SK-N-SH (cell line): ENCODE results near the gene GFPT2. TPM values are rescaled to one million over a fixed set of nuclear protein-coding genes. Genes with fewer than 3 reads are reported as not detected.

ENCODE experiments used
- CTCF ChIA-PET: fragments of 300-600, 350-600 bp; formaldehyde crosslinking; extraction: SDS; loops from one replicate; lab custom pipeline; 2021; lab: Yijun Ruan, JAX
- POLR2A ChIA-PET: fragments of 350-600 bp; sonication (Branson Sonifier 250); formaldehyde crosslinking; extraction: SDS; loops from one replicate; lab custom pipeline; 2020; ENCODE audit warnings: antibody characterized with exemption, inconsistent platforms; lab: Yijun Ruan, JAX
- DNase-seq: peaks from one replicate; pipeline ENCODE4 v3.0.0; 2012
- H2AFZ ChIP-seq: fragments of 200-600 bp; sonication (generic); 2 replicates; pipeline ENCODE4 v1.8.1; 2016; ENCODE audit warnings: antibody characterized with exemption, mild to moderate bottlenecking, low read depth
- H3F3A ChIP-seq: fragments of 200-600 bp; sonication (generic); replicated peaks from 2 replicates; pipeline ENCODE3; 2016; ENCODE audit warnings: antibody characterized with exemption, mild to moderate bottlenecking; ENCODE audit not compliant: insufficient read depth
- H3K27ac ChIP-seq, 2 experiments: fragments of 200-500 bp in 1 of 2; fragments of 200-600 bp in 1 of 2; sonication (Bioruptor generic) in 1 of 2; sonication (generic), shearing (Covaris generic) in 1 of 2; 2 replicates each; pipeline versions ENCODE4 v1.5.1 to v1.6.1; 2014 to 2016; ENCODE audit warnings: low read depth in 2 of 2, inconsistent platforms in 1 of 2, low read length in 1 of 2, mild to moderate bottlenecking in 1 of 2, mixed read lengths in 1 of 2
- H3K27me3 ChIP-seq: fragments of 200-600 bp; sonication (generic), shearing (Covaris generic); 2 replicates; pipeline ENCODE4 v1.6.1; 2016; ENCODE audit warnings: mixed run types; ENCODE audit not compliant: insufficient read depth
- H3K36me3 ChIP-seq, 2 experiments: fragments of 200-500 bp in 1 of 2; fragments of 200-600 bp in 1 of 2; sonication (Bioruptor generic) in 1 of 2; sonication (generic) in 1 of 2; replicated peaks in 1 of 2; 2 replicates each; pipeline versions ENCODE3 to v1.5.1; 2014 to 2016; ENCODE audit warnings: low read length in 1 of 2, mild to moderate bottlenecking in 1 of 2; ENCODE audit not compliant: insufficient read depth in 2 of 2, control insufficient read depth in 1 of 2
- H3K4me1 ChIP-seq, 2 experiments: fragments of 200-500 bp in 1 of 2; fragments of 200-600 bp in 1 of 2; sonication (Bioruptor generic) in 1 of 2; sonication (generic), shearing (Covaris generic) in 1 of 2; 2 replicates each; pipeline versions ENCODE4 v1.5.1 to v1.6.1; 2014 to 2016; ENCODE audit warnings: low read depth in 1 of 2, low read length in 1 of 2, mixed run types in 1 of 2; ENCODE audit not compliant: insufficient read depth in 2 of 2, control insufficient read depth in 1 of 2
- H3K4me2 ChIP-seq: fragments of 200-600 bp; sonication (generic), shearing (Covaris generic); 2 replicates; pipeline ENCODE4 v1.6.1; 2017; ENCODE audit warnings: mixed run types
- H3K4me3 ChIP-seq, 2 experiments: fragments of 200-500 bp in 1 of 2; fragments of 200-600 bp in 1 of 2; sonication (Bioruptor generic) in 1 of 2; sonication (generic), shearing (Covaris generic) in 1 of 2; 2 replicates each; pipeline versions ENCODE4 v1.5.1 to v1.8.1; 2014 to 2016; ENCODE audit warnings: low read depth in 2 of 2, inconsistent platforms in 1 of 2, low read length in 1 of 2, mild to moderate bottlenecking in 1 of 2, mixed read lengths in 1 of 2, moderate library complexity in 1 of 2
- H3K79me2 ChIP-seq: fragments of 200-600 bp; sonication (generic); 2 replicates; pipeline ENCODE4 v1.8.1; 2017; ENCODE audit warnings: mild to moderate bottlenecking; ENCODE audit not compliant: insufficient read depth
- H3K9ac ChIP-seq: fragments of 200-600 bp; sonication (generic); 2 replicates; pipeline ENCODE4 v1.6.1; 2017; ENCODE audit warnings: mixed run types
- H3K9me2 ChIP-seq: fragments of 200-600 bp; sonication (generic); 2 replicates; pipeline ENCODE4 v1.6.1; 2017; ENCODE audit warnings: mixed run types
- H3K9me3 ChIP-seq: fragments of 200-600 bp; sonication (generic); 2 replicates; pipeline ENCODE4 v1.6.1; 2017; ENCODE audit warnings: mixed run types, mild to moderate bottlenecking, moderate library complexity
- H4K20me1 ChIP-seq: fragments of 200-600 bp; sonication (generic); 2 replicates; pipeline ENCODE4 v1.6.1; 2017; ENCODE audit warnings: mild to moderate bottlenecking, mixed run types; ENCODE audit not compliant: insufficient read depth
- ELF1 ChIP-seq: IDR thresholded peaks from 2 replicates; pipeline ENCODE4 v1.4.0; 2012
- EZH2phosphoT487 ChIP-seq: fragments of 200-600 bp; sonication (generic); IDR thresholded peaks from 2 replicates; pipeline ENCODE4 v1.6.1; 2017; ENCODE audit warnings: low read depth, mixed run types, mild to moderate bottlenecking, antibody characterized with exemption, moderate library complexity, borderline replicate concordance
- FOSL2 ChIP-seq: IDR thresholded peaks from 2 replicates; pipeline ENCODE4 v1.4.0; 2012; ENCODE audit warnings: low read depth, mild to moderate bottlenecking, moderate library complexity, borderline replicate concordance
- FOXM1 ChIP-seq: IDR thresholded peaks from 2 replicates; pipeline ENCODE4 v1.4.0; 2012; ENCODE audit warnings: low read depth, mild to moderate bottlenecking
- GABPA ChIP-seq: IDR thresholded peaks from 2 replicates; pipeline ENCODE4 v1.4.0; 2012; ENCODE audit warnings: low read depth, mild to moderate bottlenecking
- JUND ChIP-seq: IDR thresholded peaks from 2 replicates; pipeline ENCODE4 v1.4.0; 2012
- MAX ChIP-seq: IDR thresholded peaks from 2 replicates; pipeline ENCODE4 v1.4.0; 2012; ENCODE audit warnings: low read depth
- MEF2A ChIP-seq: IDR thresholded peaks from 2 replicates; pipeline ENCODE4 v1.4.0; 2012; ENCODE audit warnings: low read depth, borderline replicate concordance
- MXI1 ChIP-seq: IDR thresholded peaks from 2 replicates; pipeline ENCODE4 v1.6.1; 2012; ENCODE audit warnings: mild to moderate bottlenecking, low read depth, low read length, improper control_type of control experiment
- NFIC ChIP-seq: IDR thresholded peaks from 2 replicates; pipeline ENCODE4 v1.4.0; 2012; ENCODE audit warnings: borderline replicate concordance
- NRF1 ChIP-seq: IDR thresholded peaks from 2 replicates; pipeline ENCODE4 v1.6.1; 2012; ENCODE audit warnings: low read depth, mild to moderate bottlenecking, low read length
- POLR2AphosphoS5 ChIP-seq: IDR thresholded peaks from 2 replicates; pipeline ENCODE4 v1.6.1; 2012; ENCODE audit warnings: low read depth, low read length
- RCOR1 ChIP-seq: fragments of 150-350 bp; IDR thresholded peaks from 2 replicates; pipeline ENCODE4 v1.6.1; 2017; ENCODE audit warnings: antibody characterized with exemption, low read length
- RFX5 ChIP-seq: IDR thresholded peaks from 2 replicates; pipeline ENCODE4 v1.6.1; 2012; ENCODE audit warnings: mild to moderate bottlenecking, improper control_type of control experiment, low read length
- RXRA ChIP-seq: IDR thresholded peaks from 2 replicates; pipeline ENCODE4 v1.4.0; 2012; ENCODE audit warnings: low read depth, mild to moderate bottlenecking, borderline replicate concordance
- TAF1 ChIP-seq: IDR thresholded peaks from 2 replicates; pipeline ENCODE4 v1.6.1; 2012; ENCODE audit warnings: low read depth, mild to moderate bottlenecking, low read length, moderate library complexity, borderline replicate concordance
- WGBS: methylation state at CpG from one replicate; pipeline ENCODE4 v1.1.6; 2017; ENCODE audit warnings: low lambda C conversion rate; 5-methylcytosine and 5-hydroxymethylcytosine counted together
- polyA plus RNA-seq, 3 experiments: library from polyadenylated mRNA; depleted of rRNA; stranded (reverse); fragments of >200 nt; gene quantifications; 2 replicates each; pipeline ENCODE4 v1.2.3, GENCODE V29; 2012
- TF ChIP-seq, protein P1 (sequence below): fragments of 150-350 bp; IDR thresholded peaks from 2 replicates; pipeline ENCODE4 v1.6.1; 2016; ENCODE audit warnings: mild to moderate bottlenecking, low read depth, low read length
- TF ChIP-seq, protein P2 (sequence below): IDR thresholded peaks from 2 replicates; pipeline ENCODE4 v1.4.0; 2012; ENCODE audit warnings: low read depth, borderline replicate concordance

GFPT2 gene
- polyA plus RNA-seq, 1 of the 3 experiments (the other 2 are of a cell fraction): 8.1 TPM

- TF ChIP-seq POLR2AphosphoS5: no peak
- no peak for TF ChIP-seq RCOR1
- TF ChIP-seq, protein P1, sequence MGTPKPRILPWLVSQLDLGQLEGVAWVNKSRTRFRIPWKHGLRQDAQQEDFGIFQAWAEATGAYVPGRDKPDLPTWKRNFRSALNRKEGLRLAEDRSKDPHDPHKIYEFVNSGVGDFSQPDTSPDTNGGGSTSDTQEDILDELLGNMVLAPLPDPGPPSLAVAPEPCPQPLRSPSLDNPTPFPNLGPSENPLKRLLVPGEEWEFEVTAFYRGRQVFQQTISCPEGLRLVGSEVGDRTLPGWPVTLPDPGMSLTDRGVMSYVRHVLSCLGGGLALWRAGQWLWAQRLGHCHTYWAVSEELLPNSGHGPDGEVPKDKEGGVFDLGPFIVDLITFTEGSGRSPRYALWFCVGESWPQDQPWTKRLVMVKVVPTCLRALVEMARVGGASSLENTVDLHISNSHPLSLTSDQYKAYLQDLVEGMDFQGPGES: no peak
- no peak for TF ChIP-seq RXRA
- no peak for TF ChIP-seq NFIC
- TF ChIP-seq, protein P2, sequence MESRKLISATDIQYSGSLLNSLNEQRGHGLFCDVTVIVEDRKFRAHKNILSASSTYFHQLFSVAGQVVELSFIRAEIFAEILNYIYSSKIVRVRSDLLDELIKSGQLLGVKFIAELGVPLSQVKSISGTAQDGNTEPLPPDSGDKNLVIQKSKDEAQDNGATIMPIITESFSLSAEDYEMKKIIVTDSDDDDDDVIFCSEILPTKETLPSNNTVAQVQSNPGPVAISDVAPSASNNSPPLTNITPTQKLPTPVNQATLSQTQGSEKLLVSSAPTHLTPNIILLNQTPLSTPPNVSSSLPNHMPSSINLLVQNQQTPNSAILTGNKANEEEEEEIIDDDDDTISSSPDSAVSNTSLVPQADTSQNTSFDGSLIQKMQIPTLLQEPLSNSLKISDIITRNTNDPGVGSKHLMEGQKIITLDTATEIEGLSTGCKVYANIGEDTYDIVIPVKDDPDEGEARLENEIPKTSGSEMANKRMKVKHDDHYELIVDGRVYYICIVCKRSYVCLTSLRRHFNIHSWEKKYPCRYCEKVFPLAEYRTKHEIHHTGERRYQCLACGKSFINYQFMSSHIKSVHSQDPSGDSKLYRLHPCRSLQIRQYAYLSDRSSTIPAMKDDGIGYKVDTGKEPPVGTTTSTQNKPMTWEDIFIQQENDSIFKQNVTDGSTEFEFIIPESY: no peak
- TF ChIP-seq MEF2A: no peak
- no peak for TF ChIP-seq MXI1
- Histone ChIP-seq H3F3A (no peaks in the 10 kb centered on the region), H3K27me3 (no peaks in the 10 kb centered on the region), H3K4me3 (no peak overlapping the region), H3K4me2 (no peak overlapping the region), H3K36me3 (peaks cover 20 to 21% of the 10 kb centered on the region in 2 experiments), H3K9me3 (no peaks in the 10 kb centered on the region), H2AFZ (no peak overlapping the region), H3K9ac (no peak overlapping the region), H3K4me1 (peaks cover 0 to 15% of the 10 kb centered on the region in 2 experiments; a peak in 2 of 4 replicates), H3K9me2 (no peaks in the 10 kb centered on the region), H4K20me1 (peaks cover 3% of the 10 kb centered on the region; the same call in 1 of the 2 replicates), H3K79me2 (peaks cover 61% of the 10 kb centered on the region), H3K27ac (no peak overlapping the region)
- 93% methylated on average over 10 of the region's 10 CpGs for WGBS
- ChIA-PET POLR2A (interaction anchor here (1.9 kb wide), 1 partner anchor 9 kb away, joined by 4 read pairs; no protein-coding TSS in a partner anchor), CTCF (interaction anchor here (1.4 to 1.9 kb wide), 3 partner anchors 8 to 45 kb away, joined by 3 to 4 read pairs (median 4); partner anchors contain the start of gene MAPK9)
- no peak for DNase-seq
Observed at GRCh38 chr5:180284149-180284548, 69.0 kb downstream of the GFPT2 start.

DNA sequence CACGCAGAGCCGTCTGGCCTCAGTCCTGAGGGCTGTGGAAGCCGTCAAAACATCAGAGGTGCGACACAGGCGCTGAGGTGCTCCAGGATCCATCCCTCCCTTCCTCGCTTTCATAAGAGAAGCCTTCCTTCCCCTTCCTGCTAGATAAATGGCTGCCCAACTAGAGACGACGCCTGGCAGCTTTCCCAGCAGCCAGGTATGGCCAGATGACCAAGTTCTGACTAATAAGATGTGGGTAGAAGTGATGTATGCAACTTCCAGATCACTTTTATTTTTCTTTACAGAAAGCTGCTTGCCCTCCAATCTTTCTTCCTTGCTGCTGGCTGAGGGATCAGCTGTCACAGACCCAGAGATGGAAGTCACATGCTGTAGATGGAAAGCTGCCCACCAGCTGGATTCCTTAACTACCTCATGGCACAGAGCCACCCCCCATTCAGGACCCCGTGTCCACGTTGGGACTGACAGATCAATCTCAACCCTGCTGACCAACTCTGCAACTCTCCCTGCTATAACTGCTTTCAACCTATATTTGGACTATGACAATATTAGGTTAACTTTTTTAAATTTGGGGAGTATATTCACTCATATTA lies 70.0 kb downstream of the GFPT2 start:
- no peak for DNase-seq
- peaks cover 3% of the 10 kb centered on the region; the same call in 1 of the 2 replicates for H4K20me1 ChIP-seq

More for the DNA sequence above, 70.0 kb downstream of the GFPT2 start:
- Histone ChIP-seq H3K9ac (no peak overlapping the region), H3K27ac (no peak overlapping the region), H3K4me1 (peaks cover 0 to 9% of the 10 kb centered on the region in 2 experiments; a peak in 2 of 4 replicates), H3K9me2 (no peaks in the 10 kb centered on the region), H3K36me3 (peaks cover 21 to 27% of the 10 kb centered on the region in 2 experiments), H3K4me2 (no peak overlapping the region), H3K27me3 (no peaks in the 10 kb centered on the region), H3F3A (no peaks in the 10 kb centered on the region), H3K79me2 (peaks cover 50% of the 10 kb centered on the region), H3K9me3 (no peaks in the 10 kb centered on the region), H3K4me3 (no peak overlapping the region), H2AFZ (no peak overlapping the region)
- CTCF ChIA-PET: interaction anchor here (0.6 to 1.8 kb wide), 4 partner anchors 9 to 121 kb away, joined by 3 to 5 read pairs (median 3); partner anchors contain the start of gene MAPK9
- 81% methylated on average over 10 of the region's 10 CpGs for WGBS
- TF ChIP-seq MEF2A (no peak), FOSL2 (no peak), TAF1 (no peak), RFX5 (no peak), JUND (no peak), MAX (no peak), EZH2phosphoT487 (no peak), NRF1 (no peak), MXI1 (no peak), FOXM1 (no peak), GABPA (no peak), ELF1 (no peak)
- TF ChIP-seq, all 33 proteins: peak for 0
- POLR2A ChIA-PET: no interaction called here
